ENCODE results near the gene TSPEAR. TPM values are rescaled to one million over a fixed set of nuclear protein-coding genes. Genes with fewer than 3 reads are reported as not detected.

Gene TSPEAR
- total RNA-seq, 1 experiment from 2014 or later, result not detected

DNA sequence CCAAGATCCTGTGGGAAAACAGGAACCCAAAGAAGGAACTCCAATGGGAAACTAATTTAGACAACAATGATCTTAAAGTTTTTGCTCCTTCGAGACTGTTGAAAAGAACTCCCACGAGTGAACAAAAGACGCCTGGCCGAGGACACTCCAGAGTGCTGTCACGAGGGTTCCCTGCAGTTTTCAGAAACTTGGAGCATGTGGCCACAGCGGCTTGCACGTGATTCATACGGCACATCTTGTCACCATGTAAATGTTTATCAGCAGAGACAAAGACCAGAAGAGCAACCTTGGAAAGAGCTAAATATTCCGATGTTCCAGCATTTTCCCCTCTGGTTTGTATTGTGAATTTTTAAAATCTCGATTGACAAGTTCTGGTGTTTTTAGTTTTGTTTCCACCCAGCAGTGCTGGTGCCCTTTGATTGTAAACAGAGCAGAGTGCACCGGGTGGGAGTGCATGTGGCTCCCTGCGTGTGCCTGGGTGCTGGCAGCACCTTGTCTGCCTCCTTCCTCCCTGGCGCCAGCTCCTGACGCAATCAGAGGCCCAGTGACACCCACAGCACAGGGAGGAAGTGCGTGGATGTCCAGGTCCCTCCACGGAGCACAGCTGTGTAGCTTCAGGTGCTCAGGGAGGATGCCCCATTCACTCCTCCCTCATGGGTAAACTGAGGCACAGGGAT lies 233.1 kb downstream of the TSPEAR start:
- no peaks in the 10 kb centered on the region for H3K9me3 Mint-ChIP-seq (ENCODE audit: low read depth, unreplicated experiment)
- no peaks in the 10 kb centered on the region for H3K36me3 Mint-ChIP-seq (ENCODE audit: insufficient read depth, unreplicated experiment)
- peaks cover 8% of the 10 kb centered on the region for H3K4me1 Mint-ChIP-seq (ENCODE audit: low read depth, unreplicated experiment)
- no peak overlapping the region for H3K4me3 Mint-ChIP-seq (ENCODE audit: low read depth, unreplicated experiment)
- no TSS peak for BruUV-seq (replicated peaks)
- no peak for DNase-seq
- TF ChIP-seq, protein P1, sequence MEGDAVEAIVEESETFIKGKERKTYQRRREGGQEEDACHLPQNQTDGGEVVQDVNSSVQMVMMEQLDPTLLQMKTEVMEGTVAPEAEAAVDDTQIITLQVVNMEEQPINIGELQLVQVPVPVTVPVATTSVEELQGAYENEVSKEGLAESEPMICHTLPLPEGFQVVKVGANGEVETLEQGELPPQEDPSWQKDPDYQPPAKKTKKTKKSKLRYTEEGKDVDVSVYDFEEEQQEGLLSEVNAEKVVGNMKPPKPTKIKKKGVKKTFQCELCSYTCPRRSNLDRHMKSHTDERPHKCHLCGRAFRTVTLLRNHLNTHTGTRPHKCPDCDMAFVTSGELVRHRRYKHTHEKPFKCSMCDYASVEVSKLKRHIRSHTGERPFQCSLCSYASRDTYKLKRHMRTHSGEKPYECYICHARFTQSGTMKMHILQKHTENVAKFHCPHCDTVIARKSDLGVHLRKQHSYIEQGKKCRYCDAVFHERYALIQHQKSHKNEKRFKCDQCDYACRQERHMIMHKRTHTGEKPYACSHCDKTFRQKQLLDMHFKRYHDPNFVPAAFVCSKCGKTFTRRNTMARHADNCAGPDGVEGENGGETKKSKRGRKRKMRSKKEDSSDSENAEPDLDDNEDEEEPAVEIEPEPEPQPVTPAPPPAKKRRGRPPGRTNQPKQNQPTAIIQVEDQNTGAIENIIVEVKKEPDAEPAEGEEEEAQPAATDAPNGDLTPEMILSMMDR (IDR thresholded peaks at IDR 0.05; ENCODE audit: unreplicated experiment), result no peak
- H3K27me3 Mint-ChIP-seq (ENCODE audit: unreplicated experiment), result peaks cover 7% of the 10 kb centered on the region
- intact Hi-C loops (cut with micrococcal nuclease; ENCODE audit: unreplicated experiment), result no loop called here
- H3K27ac Mint-ChIP-seq (ENCODE audit: unreplicated experiment), result no peak overlapping the region
- CTCF ChIA-PET, result no interaction called here

DNA sequence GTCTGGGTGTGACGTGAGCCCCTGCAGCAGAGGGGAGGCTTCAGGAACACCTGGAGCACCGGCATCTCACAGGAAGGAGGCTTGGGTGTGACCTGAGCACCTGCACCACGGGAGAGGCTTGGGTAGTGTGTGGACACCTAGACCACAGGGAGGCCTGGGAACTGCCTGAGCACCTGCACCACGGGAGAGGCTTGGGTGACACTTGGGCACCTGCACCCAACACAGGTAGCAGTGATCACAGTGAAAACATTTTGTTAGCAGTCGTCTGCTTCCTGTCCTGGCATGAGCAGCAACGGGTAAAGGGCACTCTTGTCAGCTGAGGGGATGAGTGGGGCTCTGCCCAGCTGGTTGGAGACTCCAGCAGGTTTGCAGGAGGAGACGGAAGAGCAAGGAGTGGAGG lies 233.7 kb downstream of the TSPEAR start:
- CTCF ChIA-PET, result no interaction called here
- no peak overlapping the region for H3K27ac Mint-ChIP-seq (ENCODE audit: unreplicated experiment)
- TF ChIP-seq, protein P1 (IDR thresholded peaks at IDR 0.05; ENCODE audit: unreplicated experiment), result no peak
- H3K4me1 Mint-ChIP-seq (ENCODE audit: low read depth, unreplicated experiment), result peaks cover 8% of the 10 kb centered on the region
- peaks cover 7% of the 10 kb centered on the region for H3K27me3 Mint-ChIP-seq (ENCODE audit: unreplicated experiment)
- no peak overlapping the region for H3K4me3 Mint-ChIP-seq (ENCODE audit: low read depth, unreplicated experiment)
- intact Hi-C loops (cut with micrococcal nuclease; ENCODE audit: unreplicated experiment), result no loop called here
- H3K9me3 Mint-ChIP-seq (ENCODE audit: low read depth, unreplicated experiment), result no peaks in the 10 kb centered on the region
- BruUV-seq (replicated peaks), result no TSS peak
- DNase-seq, result no peak
- H3K36me3 Mint-ChIP-seq (ENCODE audit: insufficient read depth, unreplicated experiment), result no peaks in the 10 kb centered on the region

DNA sequence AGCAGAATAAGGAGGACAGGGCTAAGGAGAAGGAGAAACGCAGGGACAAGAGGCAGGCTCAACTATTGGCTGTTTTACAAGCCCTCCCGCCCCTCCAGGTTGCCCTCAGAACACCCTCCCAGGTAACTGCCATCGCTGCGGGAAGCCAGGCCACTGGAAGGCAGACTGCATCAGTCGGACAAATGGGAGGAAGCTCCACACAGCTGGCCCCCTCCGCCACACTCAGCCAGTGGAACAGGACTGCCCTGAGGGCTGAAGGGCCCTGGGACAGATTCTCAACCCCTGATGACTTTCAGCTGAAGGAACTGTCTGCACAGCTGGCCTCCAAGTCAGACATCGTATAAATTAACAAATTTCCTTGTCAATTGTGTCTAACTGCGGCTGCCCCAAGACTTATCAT lies 234.2 kb downstream of the TSPEAR start:
- H3K27me3 Mint-ChIP-seq (ENCODE audit: unreplicated experiment), result peaks cover 2% of the 10 kb centered on the region
- DNase-seq, result no peak
- no peak overlapping the region for H3K4me3 Mint-ChIP-seq (ENCODE audit: low read depth, unreplicated experiment)
- BruUV-seq (replicated peaks), result no TSS peak
- CTCF ChIA-PET, result no interaction called here
- intact Hi-C loops (cut with micrococcal nuclease; ENCODE audit: unreplicated experiment), result no loop called here
- TF ChIP-seq, protein P1 (IDR thresholded peaks at IDR 0.05; ENCODE audit: unreplicated experiment), result no peak
- H3K4me1 Mint-ChIP-seq (ENCODE audit: low read depth, unreplicated experiment), result peaks cover 2% of the 10 kb centered on the region
- no peaks in the 10 kb centered on the region for H3K36me3 Mint-ChIP-seq (ENCODE audit: insufficient read depth, unreplicated experiment)
- no peaks in the 10 kb centered on the region for H3K9me3 Mint-ChIP-seq (ENCODE audit: low read depth, unreplicated experiment)
- H3K27ac Mint-ChIP-seq (ENCODE audit: unreplicated experiment), result no peak overlapping the region

DNA sequence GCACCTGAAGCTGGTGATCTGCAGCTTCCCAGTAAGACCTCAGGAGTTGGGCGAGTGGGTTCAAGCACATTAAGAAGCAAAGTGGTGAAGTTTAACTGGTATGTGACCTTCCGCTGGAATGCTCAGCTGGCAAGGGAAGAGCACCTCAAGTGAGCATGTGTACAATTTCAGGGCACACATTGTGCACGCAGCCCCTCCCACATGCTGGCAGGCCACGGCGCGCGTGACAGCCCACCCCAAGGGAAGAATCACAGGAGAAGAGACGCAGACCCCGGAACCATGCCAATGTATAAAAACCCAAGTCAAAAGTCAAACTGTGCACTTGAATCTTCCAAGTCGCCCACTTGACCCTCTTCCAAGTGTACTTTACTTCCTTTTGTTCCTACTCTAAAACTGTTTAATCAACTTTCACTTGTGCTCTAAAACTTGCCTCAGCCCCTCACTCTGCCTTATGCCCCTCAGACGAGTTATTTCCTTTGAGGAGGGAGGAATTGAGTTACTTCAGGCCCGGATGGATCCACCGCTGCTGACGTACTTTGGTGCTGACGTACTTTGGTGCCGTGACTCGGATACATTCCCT lies 236.0 kb downstream of the TSPEAR start:
- CTCF ChIA-PET, result no interaction called here
- Mint-ChIP-seq H3K36me3 (ENCODE audit: insufficient read depth, unreplicated experiment) (no peaks in the 10 kb centered on the region), H3K4me1 (ENCODE audit: low read depth, unreplicated experiment) (no peaks in the 10 kb centered on the region), H3K9me3 (ENCODE audit: low read depth, unreplicated experiment) (no peaks in the 10 kb centered on the region), H3K27ac (ENCODE audit: unreplicated experiment) (no peak overlapping the region), H3K27me3 (ENCODE audit: unreplicated experiment) (no peaks in the 10 kb centered on the region), H3K4me3 (ENCODE audit: low read depth, unreplicated experiment) (no peak overlapping the region)
- TF ChIP-seq, protein P1 (IDR thresholded peaks at IDR 0.05; ENCODE audit: unreplicated experiment), result no peak
- intact Hi-C loops (cut with micrococcal nuclease; ENCODE audit: unreplicated experiment), result no loop called here
- no peak for DNase-seq
- BruUV-seq (replicated peaks), result no TSS peak

Measured in Calu3 (cell line).